Osteoblast (primary cell): ENCODE results near the gene WNT8B. TPM values are rescaled to one million over a fixed set of nuclear protein-coding genes. Genes with fewer than 3 reads are reported as not detected.

Experiments
- DNase-seq: peaks from one replicate; pipeline ENCODE4 v3.0.0; 2011; ENCODE audit warnings: low spot score, mixed read lengths; ENCODE audit not compliant: insufficient read length; ENCODE audit errors: missing footprints
- H2AFZ ChIP-seq: 2 replicates; pipeline ENCODE4 v1.6.0; 2011; ENCODE audit warnings: mild to moderate bottlenecking, low read length
- H3K27ac ChIP-seq: 2 replicates; pipeline ENCODE4 v1.5.1; 2011; ENCODE audit warnings: mild to moderate bottlenecking, low read depth, low read length, moderate library complexity
- H3K27me3 ChIP-seq: 2 replicates; pipeline ENCODE4 v1.6.0; 2012; ENCODE audit warnings: mild to moderate bottlenecking, control low read depth, inconsistent platforms, low read length, moderate library complexity; ENCODE audit not compliant: insufficient read depth
- H3K36me3 ChIP-seq: 2 replicates; pipeline ENCODE4 v1.5.1; 2011; ENCODE audit warnings: mild to moderate bottlenecking, low read length, control low read depth, moderate library complexity; ENCODE audit not compliant: insufficient read depth
- H3K4me1 ChIP-seq: 2 replicates; pipeline ENCODE4 v1.5.1; 2011; ENCODE audit warnings: mild to moderate bottlenecking, low read length, control low read depth, moderate library complexity; ENCODE audit not compliant: insufficient read depth
- H3K4me2 ChIP-seq: 2 replicates; pipeline ENCODE4 v1.6.0; 2011; ENCODE audit warnings: mild to moderate bottlenecking, low read length; ENCODE audit not compliant: insufficient read depth
- H3K4me3 ChIP-seq: fragments of 200-600 bp; sonication (generic); 3 replicates; pipeline ENCODE4 v1.5.1; 2012; ENCODE audit warnings: mild to moderate bottlenecking, low read length, inconsistent platforms; ENCODE audit not compliant: insufficient read depth
- H3K79me2 ChIP-seq: 2 replicates; pipeline ENCODE4 v1.6.0; 2012; ENCODE audit warnings: mild to moderate bottlenecking, low read length, control low read depth, inconsistent platforms; ENCODE audit not compliant: insufficient read depth
- H3K9me3 ChIP-seq: 2 replicates; pipeline ENCODE4 v1.5.1; 2011; ENCODE audit warnings: low read depth, low read length, control low read depth
- H4K20me1 ChIP-seq: 2 replicates; pipeline ENCODE4 v1.6.0; 2012; ENCODE audit warnings: mild to moderate bottlenecking, low read length, control low read depth; ENCODE audit not compliant: insufficient read depth
- total RNA-seq: library from RNA; depleted of rRNA; stranded (reverse); fragments of >200 nt; gene quantifications from 2 replicates; pipeline ENCODE4 v1.2.3, GENCODE V29; 2012
- TF ChIP-seq, protein P1 (sequence below): IDR thresholded peaks from 2 replicates; pipeline ENCODE4 v1.5.1; 2011; ENCODE audit warnings: mild to moderate bottlenecking, low read depth, low read length, moderate library complexity; ENCODE audit errors: extremely low read depth

Gene WNT8B
- total RNA-seq, 1 donor: not detected

DNA sequence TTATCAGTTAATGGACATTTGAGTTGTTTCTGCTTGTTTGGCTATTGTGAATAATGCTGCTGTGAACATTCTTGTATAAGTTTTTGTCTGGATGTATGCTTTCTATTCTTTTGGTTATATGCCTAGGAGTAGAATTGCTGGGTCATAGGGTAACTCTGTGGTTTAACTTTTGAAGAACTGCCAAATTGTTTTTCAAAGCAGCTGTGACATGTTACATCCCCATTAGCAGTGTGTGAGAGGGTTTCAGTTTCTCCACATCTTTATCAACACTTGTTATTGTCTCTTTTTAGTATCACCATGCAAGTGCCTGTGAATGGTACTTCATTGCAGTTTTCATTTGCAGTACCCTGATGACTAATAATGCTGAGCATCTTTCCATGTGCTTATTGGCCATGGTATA is 69.0 kb downstream of the WNT8B start:
- H3K27ac ChIP-seq: no peak overlapping the region
- TF ChIP-seq, protein P1, sequence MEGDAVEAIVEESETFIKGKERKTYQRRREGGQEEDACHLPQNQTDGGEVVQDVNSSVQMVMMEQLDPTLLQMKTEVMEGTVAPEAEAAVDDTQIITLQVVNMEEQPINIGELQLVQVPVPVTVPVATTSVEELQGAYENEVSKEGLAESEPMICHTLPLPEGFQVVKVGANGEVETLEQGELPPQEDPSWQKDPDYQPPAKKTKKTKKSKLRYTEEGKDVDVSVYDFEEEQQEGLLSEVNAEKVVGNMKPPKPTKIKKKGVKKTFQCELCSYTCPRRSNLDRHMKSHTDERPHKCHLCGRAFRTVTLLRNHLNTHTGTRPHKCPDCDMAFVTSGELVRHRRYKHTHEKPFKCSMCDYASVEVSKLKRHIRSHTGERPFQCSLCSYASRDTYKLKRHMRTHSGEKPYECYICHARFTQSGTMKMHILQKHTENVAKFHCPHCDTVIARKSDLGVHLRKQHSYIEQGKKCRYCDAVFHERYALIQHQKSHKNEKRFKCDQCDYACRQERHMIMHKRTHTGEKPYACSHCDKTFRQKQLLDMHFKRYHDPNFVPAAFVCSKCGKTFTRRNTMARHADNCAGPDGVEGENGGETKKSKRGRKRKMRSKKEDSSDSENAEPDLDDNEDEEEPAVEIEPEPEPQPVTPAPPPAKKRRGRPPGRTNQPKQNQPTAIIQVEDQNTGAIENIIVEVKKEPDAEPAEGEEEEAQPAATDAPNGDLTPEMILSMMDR: no peak
- DNase-seq: no peak

More for the DNA sequence above, 69.0 kb downstream of the WNT8B start:
- Histone ChIP-seq H3K4me1 (peaks cover 29% of the 10 kb centered on the region), H3K79me2 (peaks cover 48% of the 10 kb centered on the region), H3K36me3 (peaks cover 5% of the 10 kb centered on the region), H3K9me3 (no peaks in the 10 kb centered on the region), H4K20me1 (peaks cover 12% of the 10 kb centered on the region), H3K4me2 (no peak overlapping the region), H3K27me3 (no peaks in the 10 kb centered on the region), H2AFZ (no peak overlapping the region), H3K4me3 (no peak overlapping the region)

Other genes with a start within 250 kb of the WNT8B start
- 22.4 and 23.2 TPM in 2 replicates for gene CHUK, start 233.4 kb upstream of the WNT8B start, total RNA-seq
- 21.2 and 26.1 TPM in 2 replicates for gene CWF19L1, start 195.4 kb upstream of the WNT8B start, total RNA-seq
- 46.3 and 51.3 TPM in 2 replicates for gene BLOC1S2, start 176.3 kb upstream of the WNT8B start, total RNA-seq
- not detected in 2 replicates for gene PKD2L1, start 132.8 kb upstream of the WNT8B start, total RNA-seq
- gene SCD, start 115.8 kb upstream of the WNT8B start, total RNA-seq: 672 and 691 TPM in 2 replicates
- gene SEC31B, start 56.9 kb downstream of the WNT8B start, total RNA-seq: 5.3 and 5.4 TPM in 2 replicates
- gene NDUFB8, start 66.9 kb downstream of the WNT8B start, total RNA-seq: 89.3 and 102 TPM in 2 replicates
- 12.7 and 15.2 TPM in 2 replicates for gene HIF1AN, start 72.9 kb downstream of the WNT8B start, total RNA-seq